Measurements from ENCODE around the gene PHLDA2.

DNA sequence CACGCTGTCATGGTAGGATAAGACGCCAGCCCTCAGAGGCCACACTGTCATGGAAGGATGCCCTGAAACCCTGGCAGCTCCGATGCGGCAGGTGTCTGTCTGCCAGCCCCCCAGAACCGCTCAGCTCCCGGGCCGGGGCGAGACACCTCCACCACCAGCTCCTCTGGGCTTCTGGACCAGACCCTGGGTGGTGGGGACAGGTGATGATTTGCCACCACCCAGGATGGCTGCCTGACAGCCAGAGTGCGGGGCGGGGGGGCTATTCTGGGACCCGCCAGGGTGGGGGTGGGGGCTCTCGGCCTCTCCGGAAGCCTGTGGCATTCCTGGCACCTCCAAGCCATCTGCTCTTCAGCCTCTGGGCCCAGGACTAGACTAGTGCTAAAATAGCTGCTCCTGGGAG lies 9.4 kb downstream of the PHLDA2 start:
- TF ChIP-seq FOXM1 (IDR thresholded peaks at IDR 0.05; ENCODE audit: borderline replicate concordance) (no peak), ARNT (IDR thresholded peaks at IDR 0.05) (no peak)

Data from HEK293T (cell line).